Epithelial cell of prostate (primary cell): Measurements from ENCODE around the gene SRCIN1.
"Not testable (repeated sequence)": the region's sequence is repeated elsewhere in the genome, so short reads cannot be mapped to it uniquely, and the experiment has no call there.

Experiments used
- DNase-seq: peaks from one replicate; pipeline ENCODE4 v3.0.0-alpha.2; 2011; ENCODE audit warnings: low read depth, low spot score
- H3K27ac ChIP-seq: fragments of 450-650 bp; 2 replicates; pipeline ENCODE4 v1.5.1; 2017; ENCODE audit warnings: mild to moderate bottlenecking

The SRCIN1 gene

GRCh38 chr17:38491346-38492066, 114.2 kb downstream of the SRCIN1 start:
- not testable (repeated sequence) for H3K27ac ChIP-seq, DNase-seq

- not testable (repeated sequence) for DNase-seq, H3K27ac ChIP-seq
These were observed 116.0 kb downstream of the SRCIN1 start for GRCh38 chr17:38489774-38490173.

GRCh38 chr17:38485681-38486298, 120.0 kb downstream of the SRCIN1 start:
- H3K27ac ChIP-seq, DNase-seq: not testable (repeated sequence)

- DNase-seq = no peak
- no peak overlapping the region for H3K27ac ChIP-seq
These were observed 120.6 kb downstream of the SRCIN1 start for GRCh38 chr17:38485146-38485468.

- not testable (repeated sequence) for H3K27ac ChIP-seq
These were observed 121.3 kb downstream of the SRCIN1 start for GRCh38 chr17:38484242-38485145.

GRCh38 chr17:38482700-38483043, 123.1 kb downstream of the SRCIN1 start:
- H3K27ac ChIP-seq, DNase-seq: not testable (repeated sequence)

More at GRCh38 chr17:38484242-38485145, 121.3 kb downstream of the SRCIN1 start:
- not testable (repeated sequence) for DNase-seq

- H3K27ac ChIP-seq, DNase-seq: not testable (repeated sequence)
These were observed 123.6 kb downstream of the SRCIN1 start for GRCh38 chr17:38482039-38482699.
